Glutamatergic neuron (in vitro differentiated cells): ENCODE measurements around the gene KRT6B. TPM values are rescaled to one million over a fixed set of nuclear protein-coding genes. Genes with fewer than 3 reads are reported as not detected.

Experiments
- DNase-seq: peaks from one replicate; pipeline ENCODE4 v3.0.0; 2022
- H3K27ac Mint-ChIP-seq: one replicate; pipeline ENCODE4 v1.8.0; 2020; ENCODE audit warnings: mild to moderate bottlenecking, mixed read lengths, inconsistent platforms; ENCODE audit not compliant: unreplicated experiment
- H3K27me3 Mint-ChIP-seq: one replicate; pipeline ENCODE4 v1.8.0; 2020; ENCODE audit warnings: mild to moderate bottlenecking, moderate library complexity, mixed read lengths, inconsistent platforms; ENCODE audit not compliant: unreplicated experiment
- H3K36me3 Mint-ChIP-seq: one replicate; pipeline ENCODE4 v1.8.0; 2020; ENCODE audit warnings: mild to moderate bottlenecking, mixed read lengths, inconsistent platforms; ENCODE audit not compliant: unreplicated experiment
- H3K4me1 Mint-ChIP-seq: one replicate; pipeline ENCODE4 v1.8.0; 2020; ENCODE audit warnings: mild to moderate bottlenecking, low read depth, mixed read lengths, inconsistent platforms; ENCODE audit not compliant: unreplicated experiment
- H3K4me3 Mint-ChIP-seq: one replicate; pipeline ENCODE4 v1.8.0; 2020; ENCODE audit warnings: mild to moderate bottlenecking, mixed read lengths, inconsistent platforms; ENCODE audit not compliant: unreplicated experiment
- H3K9me3 Mint-ChIP-seq: one replicate; pipeline ENCODE4 v1.8.0; 2020; ENCODE audit warnings: mild to moderate bottlenecking, moderate library complexity, mixed read lengths, inconsistent platforms; ENCODE audit not compliant: unreplicated experiment
- total RNA-seq: library from RNA; stranded (reverse); fragmentation: NEBNext Ultra II Directional; extraction: Animal tissue kit (Norgen Biotek cat#: 25700); gene quantifications from one replicate; pipeline ENCODE4 v1.2.1, GENCODE V29; 2021; ENCODE audit not compliant: unreplicated experiment
- TF ChIP-seq, protein P1 (sequence below): fragments of 200-600 bp; sonication (generic); IDR thresholded peaks from one replicate; pipeline ENCODE4 v1.5.0; 2021; ENCODE audit not compliant: partially characterized antibody, unreplicated experiment

Gene KRT6B
- total RNA-seq, 1 donor from 2014 or later, result not detected

DNA sequence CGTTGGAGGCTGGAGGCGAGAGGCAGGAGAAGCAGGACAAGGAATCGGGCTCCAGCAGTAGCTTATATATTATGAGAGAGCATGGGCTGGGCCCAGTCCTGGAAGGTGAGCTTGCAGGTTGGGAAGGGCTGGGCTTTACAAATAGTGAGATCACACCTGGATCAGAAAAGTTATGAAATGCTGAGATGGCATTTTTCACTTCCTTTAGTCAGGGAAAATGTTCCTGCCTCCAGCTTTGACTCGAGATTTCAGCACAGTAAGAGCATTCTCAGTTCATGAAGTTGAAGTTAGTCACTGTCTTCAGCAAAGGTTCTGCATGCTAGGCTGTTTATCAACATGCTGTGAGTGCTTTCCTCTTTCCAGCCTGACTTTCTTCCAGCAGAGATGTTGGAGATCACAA, 21.8 kb upstream of the KRT6B start, which contains the start of gene KRT6C:
KRT6C (minus strand) TSS at position 38 of the 400 bp plus-strand sequence. CDS start 68 bp downstream, outside the sequence.
- TF ChIP-seq, protein P1, sequence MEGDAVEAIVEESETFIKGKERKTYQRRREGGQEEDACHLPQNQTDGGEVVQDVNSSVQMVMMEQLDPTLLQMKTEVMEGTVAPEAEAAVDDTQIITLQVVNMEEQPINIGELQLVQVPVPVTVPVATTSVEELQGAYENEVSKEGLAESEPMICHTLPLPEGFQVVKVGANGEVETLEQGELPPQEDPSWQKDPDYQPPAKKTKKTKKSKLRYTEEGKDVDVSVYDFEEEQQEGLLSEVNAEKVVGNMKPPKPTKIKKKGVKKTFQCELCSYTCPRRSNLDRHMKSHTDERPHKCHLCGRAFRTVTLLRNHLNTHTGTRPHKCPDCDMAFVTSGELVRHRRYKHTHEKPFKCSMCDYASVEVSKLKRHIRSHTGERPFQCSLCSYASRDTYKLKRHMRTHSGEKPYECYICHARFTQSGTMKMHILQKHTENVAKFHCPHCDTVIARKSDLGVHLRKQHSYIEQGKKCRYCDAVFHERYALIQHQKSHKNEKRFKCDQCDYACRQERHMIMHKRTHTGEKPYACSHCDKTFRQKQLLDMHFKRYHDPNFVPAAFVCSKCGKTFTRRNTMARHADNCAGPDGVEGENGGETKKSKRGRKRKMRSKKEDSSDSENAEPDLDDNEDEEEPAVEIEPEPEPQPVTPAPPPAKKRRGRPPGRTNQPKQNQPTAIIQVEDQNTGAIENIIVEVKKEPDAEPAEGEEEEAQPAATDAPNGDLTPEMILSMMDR, result no peak
- Mint-ChIP-seq H3K36me3 (peaks cover 13% of the 10 kb centered on the region), H3K27me3 (peaks cover 9% of the 10 kb centered on the region), H3K27ac (no peak within 1 kb of the TSS), H3K4me1 (peaks cover 1% of the 10 kb centered on the region), H3K9me3 (peaks cover 1% of the 10 kb centered on the region), H3K4me3 (no peak within 1 kb of the TSS)
- DNase-seq, result no peak

DNA sequence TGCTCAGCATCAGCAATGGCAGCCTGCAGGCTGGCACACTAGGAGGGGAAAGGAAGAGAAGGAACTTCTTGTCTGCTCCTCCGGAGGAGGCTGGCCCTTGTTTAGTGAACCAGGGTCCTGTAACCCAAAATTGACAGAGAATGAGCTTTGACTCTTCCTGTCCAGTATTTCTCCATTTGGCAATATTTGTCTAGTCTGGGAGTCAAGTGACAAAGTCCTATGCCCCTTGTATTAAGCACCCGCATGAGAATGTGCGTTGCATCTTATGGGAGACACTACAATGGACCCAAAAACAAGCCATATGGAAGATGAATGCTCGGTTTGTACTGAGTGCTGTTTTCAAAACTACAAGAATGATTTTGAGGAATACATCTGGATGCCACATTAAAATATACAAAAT, 17.9 kb upstream of the KRT6B start:
- no peak overlapping the region for H3K4me3 Mint-ChIP-seq
- H3K9me3 Mint-ChIP-seq, result peaks cover 1% of the 10 kb centered on the region
- peaks cover 8% of the 10 kb centered on the region for H3K36me3 Mint-ChIP-seq
- TF ChIP-seq, protein P1, result no peak
- no peak overlapping the region for H3K27ac Mint-ChIP-seq
- H3K27me3 Mint-ChIP-seq, result peaks cover 6% of the 10 kb centered on the region
- DNase-seq, result no peak
- H3K4me1 Mint-ChIP-seq, result peaks cover 1% of the 10 kb centered on the region

GRCh38 chr12:52464897-52465296, 13.0 kb upstream of the KRT6B start:
- DNase-seq, result no peak
- TF ChIP-seq, protein P1, result no peak
- Mint-ChIP-seq H3K27ac (no peak overlapping the region), H3K36me3 (no peaks in the 10 kb centered on the region), H3K4me1 (no peaks in the 10 kb centered on the region), H3K9me3 (no peaks in the 10 kb centered on the region), H3K4me3 (no peak overlapping the region), H3K27me3 (peaks cover under 1% of the 10 kb centered on the region)

DNA sequence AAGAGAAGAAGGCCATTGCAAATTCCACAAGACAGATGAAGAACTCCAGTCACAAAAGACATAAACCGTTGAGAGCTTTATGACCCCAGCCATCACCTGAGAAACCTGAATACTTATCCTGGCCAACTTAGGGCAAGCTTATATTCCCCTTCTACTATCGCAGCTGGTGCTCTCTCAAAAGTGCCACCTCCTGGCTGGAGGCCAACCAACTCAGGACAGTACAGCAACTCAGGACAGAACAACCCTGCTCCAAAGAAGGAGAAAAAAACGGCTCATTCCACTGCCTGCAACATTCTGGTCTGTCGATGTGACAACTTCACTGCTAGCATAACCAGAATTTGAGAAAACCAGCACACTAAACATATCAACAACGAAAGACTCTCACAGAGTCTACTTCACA, 9.7 kb upstream of the KRT6B start:
- DNase-seq, result no peak
- H3K27ac Mint-ChIP-seq, result no peak overlapping the region
- H3K9me3 Mint-ChIP-seq, result no peaks in the 10 kb centered on the region
- TF ChIP-seq, protein P1, result no peak
- H3K27me3 Mint-ChIP-seq, result no peaks in the 10 kb centered on the region
- no peaks in the 10 kb centered on the region for H3K4me1 Mint-ChIP-seq
- H3K36me3 Mint-ChIP-seq, result no peaks in the 10 kb centered on the region
- no peak overlapping the region for H3K4me3 Mint-ChIP-seq

GRCh38 chr12:52458861-52459260, 6.9 kb upstream of the KRT6B start:
- DNase-seq, result no peak
- no peaks in the 10 kb centered on the region for H3K36me3 Mint-ChIP-seq
- H3K4me3 Mint-ChIP-seq, result no peak overlapping the region
- no peaks in the 10 kb centered on the region for H3K4me1 Mint-ChIP-seq
- no peaks in the 10 kb centered on the region for H3K9me3 Mint-ChIP-seq
- H3K27ac Mint-ChIP-seq, result no peak overlapping the region
- TF ChIP-seq, protein P1, result no peak
- no peaks in the 10 kb centered on the region for H3K27me3 Mint-ChIP-seq
